Umbilical cord (tissue), 1 donor: ENCODE measurements around the gene PPM1G. TPM values are rescaled to one million over a fixed set of nuclear protein-coding genes. Genes with fewer than 3 reads are reported as not detected.

Experiments used
- total RNA-seq: library from RNA; depleted of rRNA; stranded (reverse); fragments of >200 nt; gene quantifications from one replicate; pipeline ENCODE4 v1.2.3, GENCODE V29; 2014; ENCODE audit warnings: low replicate concordance; ENCODE audit not compliant: insufficient read depth

Gene PPM1G
- total RNA-seq, 1 donor from 2014 or later = 28.2 TPM

Other genes with a start within 250 kb of the PPM1G start
- gene ATRAID, start 197.6 kb downstream of the PPM1G start, total RNA-seq = 112 TPM
- 13.0 TPM for gene SLC5A6, start 197.3 kb downstream of the PPM1G start, total RNA-seq
- gene CAD, start 192.2 kb downstream of the PPM1G start, total RNA-seq = 45.0 TPM
- 5.5 TPM for gene SLC30A3, start 146.5 kb downstream of the PPM1G start, total RNA-seq
- gene DNAJC5G, start 134.2 kb downstream of the PPM1G start, total RNA-seq = not detected
- 5.1 TPM for gene TRIM54, start 127.2 kb downstream of the PPM1G start, total RNA-seq
- gene UCN, start 101.1 kb downstream of the PPM1G start, total RNA-seq = 1.4 TPM
- gene MPV17, start 86.5 kb downstream of the PPM1G start, total RNA-seq = 27.9 TPM
- gene GTF3C2, start 52.8 kb downstream of the PPM1G start, total RNA-seq = 31.8 TPM
- 10.1 TPM for gene EIF2B4, start 39.3 kb downstream of the PPM1G start, total RNA-seq
- 98.0 TPM for gene SNX17, start 39.0 kb downstream of the PPM1G start, total RNA-seq
- gene ZNF513, start 28.9 kb downstream of the PPM1G start, total RNA-seq = 8.4 TPM
- gene NRBP1, start 19.0 kb upstream of the PPM1G start, total RNA-seq = 89.3 TPM
- gene KRTCAP3, start 32.8 kb upstream of the PPM1G start, total RNA-seq = not detected
- gene IFT172, start 80.2 kb upstream of the PPM1G start, total RNA-seq = 21.4 TPM
- gene FNDC4, start 85.6 kb upstream of the PPM1G start, total RNA-seq = 3.1 TPM
- not detected for gene GCKR, start 87.2 kb upstream of the PPM1G start, total RNA-seq
- gene ZNF512, start 173.5 kb upstream of the PPM1G start, total RNA-seq = 27.7 TPM
- 10.6 TPM for gene CCDC121, start 219.4 kb upstream of the PPM1G start, total RNA-seq
- 27.2 TPM for gene GPN1, start 219.5 kb upstream of the PPM1G start, total RNA-seq